Measurements from ENCODE around the gene FKBP3.

DNA sequence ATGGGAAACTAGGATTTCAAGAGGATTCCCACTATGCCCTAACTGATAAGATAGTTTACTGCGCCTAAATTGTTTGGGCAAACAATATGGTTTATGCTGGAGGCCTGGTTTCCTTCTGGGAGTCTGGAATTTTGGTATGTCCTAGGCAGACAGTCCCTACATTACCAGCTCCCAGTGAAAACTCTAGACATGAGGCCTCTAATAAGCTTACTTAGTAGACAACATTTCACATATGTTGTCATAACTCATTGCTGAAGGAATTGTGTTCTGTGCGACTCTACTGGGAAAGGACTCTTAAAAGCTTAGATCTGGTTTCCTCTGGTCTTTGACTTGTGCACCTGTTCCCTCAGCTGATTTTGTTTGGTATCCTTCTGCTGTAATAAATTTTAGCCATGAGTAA lies 68.3 kb downstream of the FKBP3 start:
- TF ChIP-seq EZH2 (IDR thresholded peaks at IDR 0.05; ENCODE audit: low read depth, low read length, severe bottlenecking) (no peak), NRF1 (IDR thresholded peaks at IDR 0.05; ENCODE audit: low read depth, low read length) (no peak), CTCF (IDR thresholded peaks at IDR 0.05; ENCODE audit: control extremely low read depth in 1 of 3, insufficient read depth in 1 of 3, low read depth in 1 of 3, low read length in 3 of 3) (no peak), POLR2A (IDR thresholded peaks at IDR 0.05; ENCODE audit: control extremely low read depth in 1 of 2, low read depth in 2 of 2, low read length in 2 of 2) (no peak), CHD2 (IDR thresholded peaks at IDR 0.05; ENCODE audit: low read length) (no peak), KDM1A (IDR thresholded peaks at IDR 0.05; ENCODE audit: borderline replicate concordance, low read length) (no peak), KDM4A (IDR thresholded peaks at IDR 0.05; ENCODE audit: low read depth, low read length, severe bottlenecking) (no peak), RFX5 (IDR thresholded peaks at IDR 0.05; ENCODE audit: borderline replicate concordance, low read depth, low read length) (no peak)

Data from H1 (cell line).